HUDEP-2 (cell line): ENCODE data around the gene TESPA1.
"Not testable (repeated sequence)": the region's sequence is repeated elsewhere in the genome, so short reads cannot be mapped to it uniquely, and the experiment has no call there.

Source experiments
- DNase-seq, 76 experiments: peaks; one replicate each; lab custom pipeline; 2025; ENCODE audit not compliant: unreplicated experiment in 76 of 76; lab: John Stamatoyannopoulos, UW

Gene TESPA1

GRCh38 chr12:54950071-54950727 is 34.4 kb downstream of the TESPA1 start:
- DNase-seq = no peak

GRCh38 chr12:54949073-54949711 is 35.4 kb downstream of the TESPA1 start:
- no peak for DNase-seq

- DNase-seq = no peak
Observed at GRCh38 chr12:54948171-54948570, 36.4 kb downstream of the TESPA1 start.

- DNase-seq = no peak
Observed at GRCh38 chr12:54945082-54945481, 39.5 kb downstream of the TESPA1 start.

GRCh38 chr12:54943292-54943691 is 41.3 kb downstream of the TESPA1 start:
- not testable (repeated sequence) for DNase-seq

- no peak for DNase-seq
Observed at GRCh38 chr12:54941659-54942058, 42.9 kb downstream of the TESPA1 start.

GRCh38 chr12:54940727-54941315 is 43.7 kb downstream of the TESPA1 start:
- DNase-seq = no peak

- DNase-seq = no peak
Observed at GRCh38 chr12:54937929-54938328, 46.6 kb downstream of the TESPA1 start.

- no peak for DNase-seq
Observed at GRCh38 chr12:54937376-54937775, 47.2 kb downstream of the TESPA1 start.

GRCh38 chr12:54936736-54937135 is 47.8 kb downstream of the TESPA1 start:
- no peak for DNase-seq

- DNase-seq = peak in 23 of 76 experiments; percentile 1 to 57 (median 12)
Observed at GRCh38 chr12:54935235-54935951, 49.2 kb downstream of the TESPA1 start.

GRCh38 chr12:54934419-54934818 is 50.1 kb downstream of the TESPA1 start:
- no peak for DNase-seq

- peak in 40 of 76 experiments; percentile 1 to 78 (median 40) for DNase-seq
Observed at GRCh38 chr12:54933376-54933775, 51.2 kb downstream of the TESPA1 start.

GRCh38 chr12:54932691-54933090 is 51.9 kb downstream of the TESPA1 start:
- peak in 53 of 76 experiments; percentile 2 to 66 (median 32) for DNase-seq

- DNase-seq = peak in 52 of 76 experiments; percentile 1 to 82 (median 32)
Observed at GRCh38 chr12:54932038-54932437, 52.5 kb downstream of the TESPA1 start.

GRCh38 chr12:54929998-54930397 is 54.6 kb downstream of the TESPA1 start:
- no peak for DNase-seq

GRCh38 chr12:54926246-54926645 is 58.3 kb downstream of the TESPA1 start:
- DNase-seq = no peak

- no peak for DNase-seq
Observed at GRCh38 chr12:54924972-54925707, 59.4 kb downstream of the TESPA1 start.

GRCh38 chr12:54917001-54917488 is 67.5 kb downstream of the TESPA1 start:
- no peak for DNase-seq
